K562 (cell line): ENCODE data around the gene CCDC9. TPM values are rescaled to one million over a fixed set of nuclear protein-coding genes. Genes with fewer than 3 reads are reported as not detected.

Source experiments
- CHD7 ChIP-seq: fragments of 200-600 bp; sonication (generic); IDR thresholded peaks from one replicate; pipeline ENCODE4 v1.6.1; 2012; ENCODE audit warnings: mild to moderate bottlenecking, low read depth, low read length, inconsistent platforms
- E2F5 ChIP-seq: sonication (generic); formaldehyde crosslinking; IDR thresholded peaks from 2 replicates; pipeline ENCODE4 v1.8.0; 2022; ENCODE audit warnings: mild to moderate bottlenecking, missing genetic modification reagents
- ELF4 ChIP-seq: fragments of 450-650 bp; formaldehyde crosslinking; IDR thresholded peaks from 2 replicates; pipeline ENCODE4 v1.4.0; 2022; ENCODE audit warnings: missing genetic modification characterization
- FOXK1 ChIP-seq: sonication (generic); formaldehyde crosslinking; IDR thresholded peaks from 2 replicates; pipeline ENCODE4 v1.8.0; 2022; ENCODE audit warnings: missing genetic modification reagents, mild to moderate bottlenecking, borderline replicate concordance
- HEY1 ChIP-seq: fragments of 250-450 bp; sonication (Bioruptor Pico); IDR thresholded peaks from 2 replicates; pipeline ENCODE4 v1.5.0; 2020; ENCODE audit warnings: mild to moderate bottlenecking, moderate library complexity, borderline replicate concordance
- MTF1 ChIP-seq: fragments of 250-450 bp; sonication (Bioruptor Pico); IDR thresholded peaks from 2 replicates; pipeline ENCODE4 v1.9.0; 2021; ENCODE audit warnings: moderate library complexity, mild to moderate bottlenecking, inconsistent platforms, borderline replicate concordance
- POLR2H ChIP-seq: IDR thresholded peaks from 2 replicates; pipeline ENCODE4 v1.6.1; 2016; ENCODE audit warnings: missing genetic modification characterization, low read depth, mild to moderate bottlenecking, control low read depth, missing compliant biosample characterization, moderate library complexity
- SIN3A ChIP-seq, 2 experiments: fragments of 150-350 bp in 1 of 2; IDR thresholded peaks; 2 replicates each; pipeline ENCODE4 v1.6.1; 2011 to 2016; ENCODE audit warnings: borderline replicate concordance in 2 of 2, low read depth in 2 of 2, low read length in 2 of 2, mild to moderate bottlenecking in 2 of 2, moderate library complexity in 2 of 2; ENCODE audit not compliant: control insufficient read depth in 1 of 2
- SRSF9 ChIP-seq: fragments of 200-400 bp; formaldehyde crosslinking; IDR thresholded peaks from 2 replicates; pipeline ENCODE4 v1.6.1; 2017; ENCODE audit warnings: low read depth, low read length, borderline replicate concordance
- ZBTB33 ChIP-seq: sonication (generic); formaldehyde crosslinking; IDR thresholded peaks from 2 replicates; pipeline ENCODE4 v1.8.1; 2023; ENCODE audit warnings: mild to moderate bottlenecking, missing genetic modification reagents
- ZNF707 ChIP-seq: fragments of 250-450 bp; sonication (Bioruptor Pico); conservative IDR thresholded peaks from 2 replicates; pipeline ENCODE4 v1.8.0; 2022; ENCODE audit warnings: inconsistent platforms, mild to moderate bottlenecking, moderate library complexity
- polyA plus RNA-seq, 8 experiments: library from polyadenylated mRNA; depleted of rRNA in 4 of 8; stranded (reverse) in 5 of 8; unstranded in 3 of 8; fragments of >200 nt; fragmentation: Nextera tagmentation in 2 of 8; fragmentation: Illumina TruSeq in 1 of 8; extraction: Ambion mirVana in 2 of 8; extraction: Trizol in 1 of 8; gene quantifications; 2 replicates each; pipeline versions ENCODE4 v1.2.1 to v1.2.3, GENCODE V29; 2011 to 2014; ENCODE audit warnings: inconsistent platforms in 1 of 8, missing spikeins in 1 of 8
- total RNA-seq, 7 experiments: library from RNA; depleted of rRNA in 6 of 7; stranded (reverse); fragments of >200 nt in 6 of 7; fragmentation: Illumina TruSeq in 2 of 7; extraction: Trizol in 2 of 7; gene quantifications; 2 replicates each; pipeline versions ENCODE4 v1.2.1 to v1.2.3, GENCODE V29; 2011 to 2021; ENCODE audit warnings: low replicate concordance in 1 of 7

Gene CCDC9
- total and polyA plus RNA-seq, 9 of the 15 experiments (the other 6 are each of a cell fraction or from before 2014, with no cell fraction given): 0.23 to 38.6 (median 8.4) TPM

- TF ChIP-seq ZNF707 (CRISPR knock-in tag) (no peak), SRSF9 (no peak), E2F5 (CRISPR knock-in tag) (no peak), ZBTB33 (no peak), ELF4 (CRISPR knock-in tag) (no peak), FOXK1 (CRISPR knock-in tag) (no peak), POLR2H (tag) (peak; percentile 52), HEY1 (CRISPR knock-in tag) (no peak), SIN3A (IDR thresholded peaks at IDR 0.05; ENCODE audit: borderline replicate concordance in 2 of 2, control insufficient read depth in 1 of 2, low read depth in 2 of 2, low read length in 2 of 2) (peak; percentile 28 to 67; a peak in 1 of 4 replicates), CHD7 (no peak), MTF1 (CRISPR knock-in tag) (no peak)
These were observed at the start of gene CCDC9 (continued) for GRCh38 chr19:47255879-47256692.
